ENCODE measurements around the gene IRF6.

The IRF6 gene

GRCh38 chr1:209790286-209791193 is 15.4 kb downstream of the IRF6 start:
- DNase-seq (ENCODE audit: low spot score), result no peak

- no peak for DNase-seq (ENCODE audit: low spot score)
Observed at GRCh38 chr1:209789245-209789644, 16.7 kb downstream of the IRF6 start.

GRCh38 chr1:209787551-209787950 is 18.4 kb downstream of the IRF6 start:
- no peak for DNase-seq (ENCODE audit: low spot score)

- DNase-seq (ENCODE audit: low spot score), result no peak
Observed at GRCh38 chr1:209786146-209786545, 19.8 kb downstream of the IRF6 start.

- DNase-seq (ENCODE audit: low spot score), result no peak
Observed at GRCh38 chr1:209785592-209785991, 20.4 kb downstream of the IRF6 start.

GRCh38 chr1:209784265-209785169 is 21.4 kb downstream of the IRF6 start, which contains the start of gene C1orf74:
Gene C1orf74, minus strand, starts transcription at chr1:209784559. Its CDS starts 925 bp downstream, at chr1:209783634.
- DNase-seq (ENCODE audit: low spot score), result peak; percentile 98

GRCh38 chr1:209783386-209783785 is 22.6 kb downstream of the IRF6 start:
- DNase-seq (ENCODE audit: low spot score), result no peak

- DNase-seq (ENCODE audit: low spot score), result no peak
Observed at GRCh38 chr1:209780268-209780667, 25.7 kb downstream of the IRF6 start.

GRCh38 chr1:209778102-209778501 is 27.8 kb downstream of the IRF6 start:
- no peak for DNase-seq (ENCODE audit: low spot score)

- no peak for DNase-seq (ENCODE audit: low spot score)
Observed at GRCh38 chr1:209777587-209777986, 28.4 kb downstream of the IRF6 start.

GRCh38 chr1:209775678-209776077 is 30.3 kb downstream of the IRF6 start:
- DNase-seq (ENCODE audit: low spot score), result no peak

- no peak for DNase-seq (ENCODE audit: low spot score)
Observed at GRCh38 chr1:209774592-209774991, 31.4 kb downstream of the IRF6 start.

GRCh38 chr1:209772126-209772525 is 33.8 kb downstream of the IRF6 start:
- DNase-seq (ENCODE audit: low spot score), result no peak

- DNase-seq (ENCODE audit: low spot score), result no peak
Observed at GRCh38 chr1:209770636-209771415, 35.1 kb downstream of the IRF6 start.

GRCh38 chr1:209769971-209770370 is 36.0 kb downstream of the IRF6 start:
- DNase-seq (ENCODE audit: low spot score), result no peak

- no peak for DNase-seq (ENCODE audit: low spot score)
Observed at GRCh38 chr1:209769171-209769904, 36.6 kb downstream of the IRF6 start.

- DNase-seq (ENCODE audit: low spot score), result no peak
Observed at GRCh38 chr1:209768354-209768774, 37.6 kb downstream of the IRF6 start.

- no peak for DNase-seq (ENCODE audit: low spot score)
Observed at GRCh38 chr1:209767706-209768105, 38.2 kb downstream of the IRF6 start.

- DNase-seq (ENCODE audit: low spot score), result no peak
Observed at GRCh38 chr1:209767096-209767495, 38.8 kb downstream of the IRF6 start.

GRCh38 chr1:209766051-209766450 is 39.9 kb downstream of the IRF6 start:
- DNase-seq (ENCODE audit: low spot score), result no peak

GRCh38 chr1:209761011-209761635 is 44.8 kb downstream of the IRF6 start:
- no peak for DNase-seq (ENCODE audit: low spot score)

Data from cerebellar cortex (tissue), 1 donor.